Measurements from ENCODE around the gene LCE4A.

The LCE4A gene

GRCh38 chr1:152745765-152746444 lies 37.9 kb downstream of the LCE4A start:
- no peak for DNase-seq (ENCODE audit: low read depth)

GRCh38 chr1:152747831-152748230 lies 39.9 kb downstream of the LCE4A start:
- no peak for DNase-seq (ENCODE audit: low read depth)

- peak; percentile 9 for DNase-seq (ENCODE audit: low read depth)
These were observed 44.3 kb downstream of the LCE4A start for GRCh38 chr1:152752225-152752624.

GRCh38 chr1:152753586-152753985 lies 45.6 kb downstream of the LCE4A start:
- no peak for DNase-seq (ENCODE audit: low read depth)

GRCh38 chr1:152756872-152757271 lies 48.9 kb downstream of the LCE4A start:
- DNase-seq (ENCODE audit: low read depth) = no peak

- no peak for DNase-seq (ENCODE audit: low read depth)
These were observed 49.8 kb downstream of the LCE4A start, which contains the start of gene KPRP for GRCh38 chr1:152757747-152758146. TSS of gene KPRP (plus strand) at chr1:152758025. CDS start at chr1:152759589, 1,564 bp downstream.

GRCh38 chr1:152758636-152759035 lies 50.7 kb downstream of the LCE4A start:
- no peak for DNase-seq (ENCODE audit: low read depth)
